Stimulated activated CD8-positive, alpha-beta memory T cell treated with anti-CD3 and anti-CD28 coated beads, Interleukin-15, amount 100 ng/mL, for 24 hours (primary cell): Measurements from ENCODE around the gene FANCB.

Source experiments
- DNase-seq: peaks from one replicate; pipeline ENCODE4 v3.0.0-alpha.2; 2020; ENCODE audit warnings: low read depth

Gene FANCB

DNA sequence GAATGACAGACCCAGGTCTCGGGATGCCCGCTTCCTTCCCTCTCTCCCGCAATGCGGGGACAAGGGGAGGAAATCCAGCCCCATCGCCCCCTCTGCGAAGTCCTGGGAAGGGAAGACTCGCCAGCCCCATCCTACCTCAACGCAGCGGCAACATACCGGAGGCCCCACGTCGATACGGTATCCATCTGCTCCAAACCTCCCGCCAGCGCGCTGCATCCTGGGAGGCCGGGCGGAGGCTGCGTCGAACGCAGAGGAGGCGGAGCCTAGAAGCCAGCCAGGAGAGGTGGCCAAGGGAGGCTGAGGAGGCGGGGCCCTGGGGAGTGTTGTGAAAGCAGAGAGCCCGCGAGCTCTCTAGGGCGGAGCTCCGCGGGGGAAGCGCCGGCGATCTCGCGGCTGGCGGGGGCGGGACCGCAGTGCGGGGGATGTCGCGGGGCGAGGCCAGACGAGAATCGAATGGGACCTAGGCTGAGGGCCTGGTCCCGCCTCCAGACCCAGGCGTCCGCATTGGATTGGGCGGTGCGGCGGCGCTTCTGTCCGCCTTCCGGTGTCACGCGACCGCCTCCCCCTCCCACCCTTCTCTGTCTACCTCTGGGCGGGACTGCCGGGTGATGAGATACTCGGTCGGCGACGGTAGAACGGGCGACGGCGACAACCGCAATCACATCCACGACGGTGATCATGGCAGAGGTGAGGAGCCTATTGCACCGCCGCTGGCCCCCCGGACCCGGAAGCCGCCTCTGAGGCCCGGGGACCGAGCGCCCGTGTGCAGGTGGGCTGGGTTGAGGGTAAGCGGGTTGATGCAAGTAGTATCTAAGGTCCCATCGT is at the start of gene FANCB, which contains the start of gene MOSPD2:
TSS of gene FANCB (minus strand) at position 219 of the 825 bp plus-strand sequence. CDS start 7,559 bp downstream, outside the sequence.
TSS of gene MOSPD2 (plus strand) at position 571 of the 825 bp plus-strand sequence. CDS start at position 679, 108 bp downstream.
- DNase-seq, result peak; percentile 72

DNA sequence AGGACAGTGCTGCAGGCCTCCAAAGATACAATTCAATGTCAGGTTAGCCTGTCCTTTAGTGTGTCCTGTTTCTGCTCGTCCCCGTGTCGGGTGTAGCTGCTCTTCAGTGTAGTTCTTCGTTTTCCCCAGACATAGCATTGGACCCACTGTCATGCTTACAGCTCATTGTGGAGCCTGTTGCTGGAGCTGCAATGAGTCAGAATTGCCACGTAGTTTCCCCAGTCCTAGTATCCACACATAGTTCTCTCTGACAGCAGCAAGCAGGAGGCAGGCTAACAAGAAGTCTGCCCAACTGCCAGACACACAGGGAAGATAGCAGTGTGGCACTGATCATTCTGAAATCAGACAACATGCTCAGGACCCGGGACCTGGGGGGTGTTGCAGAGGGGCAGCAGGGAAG is 49.6 kb upstream of the FANCB start:
- no peak for DNase-seq

GRCh38 chrX:14920196-14920595 is 47.3 kb upstream of the FANCB start:
- no peak for DNase-seq

- no peak for DNase-seq
Observed at GRCh38 chrX:14919407-14919806, 46.5 kb upstream of the FANCB start.

DNA sequence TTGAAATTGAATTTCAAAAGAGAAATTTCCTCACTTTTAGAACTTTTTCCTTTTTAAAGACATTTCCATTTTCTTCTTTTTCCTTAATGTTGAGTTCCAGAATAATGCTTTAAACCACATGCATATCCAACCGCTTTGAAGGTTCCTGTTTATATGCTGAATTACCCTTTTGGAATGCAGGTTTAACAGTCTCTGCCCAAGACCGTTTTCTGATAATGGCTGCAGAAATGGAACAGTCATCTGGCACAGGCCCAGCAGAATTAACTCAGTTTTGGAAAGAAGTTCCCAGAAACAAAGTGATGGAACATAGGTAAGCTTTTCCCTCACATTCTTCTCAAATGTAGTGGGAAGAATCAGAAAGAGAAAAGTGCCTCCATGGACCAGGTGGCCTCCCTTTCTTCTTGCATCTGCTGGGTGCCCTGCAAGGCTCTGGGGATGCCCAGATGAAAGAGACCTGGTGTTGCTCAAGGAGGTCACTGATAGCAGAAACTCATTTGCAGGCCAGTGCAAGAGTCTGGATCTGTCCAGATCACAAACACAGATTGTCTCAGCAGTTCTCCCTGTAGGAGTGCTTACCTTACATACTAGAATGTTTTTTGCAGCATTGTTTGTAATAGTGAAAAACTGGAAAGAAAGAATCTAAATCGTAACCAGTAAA is 43.3 kb upstream of the FANCB start:
- no peak for DNase-seq

GRCh38 chrX:14915596-14915995 is 42.7 kb upstream of the FANCB start:
- no peak for DNase-seq

- DNase-seq, result no peak
Observed at GRCh38 chrX:14913241-14913640, 40.4 kb upstream of the FANCB start.

- no peak for DNase-seq
Observed at GRCh38 chrX:14903891-14904290, 31.0 kb upstream of the FANCB start.

DNA sequence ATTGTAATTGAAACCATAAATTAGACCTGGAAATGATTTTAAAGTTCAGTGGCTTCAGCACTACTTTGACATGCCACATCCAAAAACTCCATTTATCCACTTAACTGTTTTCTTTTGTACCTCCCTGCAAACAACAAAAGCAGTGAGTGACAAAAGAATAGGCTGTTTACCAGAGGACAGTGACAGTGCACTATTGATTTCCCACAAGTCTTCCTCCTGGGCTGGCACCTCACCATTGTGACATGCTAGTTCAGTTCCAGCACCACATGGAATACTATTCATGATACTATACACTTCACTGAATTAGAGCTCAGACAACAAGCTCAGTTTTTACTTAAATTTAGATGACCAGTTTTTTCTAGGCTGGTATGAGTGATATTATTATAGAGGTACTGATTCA is 29.7 kb upstream of the FANCB start:
- DNase-seq, result no peak

- DNase-seq, result no peak
Observed at GRCh38 chrX:14899607-14900006, 26.7 kb upstream of the FANCB start.

DNA sequence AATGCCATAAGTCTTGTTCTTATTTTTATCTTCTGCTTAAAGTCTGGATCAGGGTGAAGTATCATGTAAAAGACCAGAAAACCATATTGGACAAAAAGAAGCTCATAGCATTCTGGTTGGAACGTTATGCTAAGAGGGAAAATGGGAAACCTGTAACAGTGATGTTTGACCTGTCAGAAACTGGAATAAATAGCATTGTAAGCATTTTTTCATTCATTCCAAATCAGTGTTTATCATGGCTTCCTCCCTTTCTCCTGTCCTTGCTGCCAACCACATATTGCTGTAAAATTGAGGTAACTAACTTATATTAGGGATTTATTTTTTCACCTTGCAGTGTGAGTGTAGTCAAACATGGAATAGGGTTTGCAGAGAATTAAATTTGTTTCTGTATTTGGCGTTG is 24.2 kb upstream of the FANCB start:
- DNase-seq, result no peak

DNA sequence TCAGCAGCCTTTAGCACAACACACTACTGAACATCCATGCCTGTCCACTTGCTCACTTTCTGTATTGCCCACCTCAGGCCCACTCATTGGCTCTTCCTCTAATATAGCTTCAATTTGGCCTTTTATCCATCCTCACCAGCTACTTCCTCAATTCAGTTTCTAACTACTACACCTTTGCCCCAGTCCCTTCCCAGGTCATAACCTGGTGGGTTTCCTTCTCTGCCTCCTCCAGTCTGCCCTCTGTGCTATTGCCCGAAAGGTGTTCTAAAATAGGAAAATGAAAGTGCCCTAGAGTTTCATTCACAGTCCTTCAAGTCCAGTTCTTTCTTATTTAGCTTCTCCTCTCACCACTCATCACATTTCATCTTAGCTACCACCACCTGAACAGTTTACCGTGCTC is 23.4 kb upstream of the FANCB start:
- DNase-seq, result no peak

GRCh38 chrX:14886252-14886651 is 13.4 kb upstream of the FANCB start:
- no peak for DNase-seq

- DNase-seq, result no peak
Observed at GRCh38 chrX:14884714-14885113, 11.8 kb upstream of the FANCB start.

GRCh38 chrX:14883826-14884225 is 11.0 kb upstream of the FANCB start:
- no peak for DNase-seq

- DNase-seq, result no peak
Observed at GRCh38 chrX:14875624-14876023, 2.8 kb upstream of the FANCB start.

DNA sequence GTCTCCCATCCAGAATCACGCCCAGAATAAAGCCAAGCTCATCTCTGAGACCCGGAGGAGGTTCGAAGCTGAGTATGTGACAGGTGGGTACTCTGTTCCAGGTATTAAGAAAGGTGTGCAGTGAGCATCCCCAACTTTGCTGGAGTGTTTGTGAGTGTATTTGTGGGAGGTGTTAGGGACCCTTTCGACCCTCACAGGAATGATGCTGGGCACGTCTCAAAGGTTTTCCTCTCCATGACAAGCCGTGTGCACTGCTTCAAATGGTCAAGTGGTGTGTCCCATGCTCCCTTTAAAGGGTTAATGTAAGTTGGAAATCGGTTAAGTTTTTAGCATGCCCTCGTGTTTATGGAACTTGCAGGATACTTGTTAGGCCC is 794 bp upstream of the FANCB start:
- DNase-seq, result no peak

- no peak for DNase-seq
Observed at GRCh38 chrX:14872355-14872754, 514 bp downstream of the FANCB start.

- no peak for DNase-seq
Observed at GRCh38 chrX:14871767-14872166, 1.1 kb downstream of the FANCB start.

GRCh38 chrX:14865201-14865600 is 7.7 kb downstream of the FANCB start:
- DNase-seq, result no peak

- DNase-seq, result no peak
Observed at GRCh38 chrX:14864631-14865030, 8.2 kb downstream of the FANCB start.

DNA sequence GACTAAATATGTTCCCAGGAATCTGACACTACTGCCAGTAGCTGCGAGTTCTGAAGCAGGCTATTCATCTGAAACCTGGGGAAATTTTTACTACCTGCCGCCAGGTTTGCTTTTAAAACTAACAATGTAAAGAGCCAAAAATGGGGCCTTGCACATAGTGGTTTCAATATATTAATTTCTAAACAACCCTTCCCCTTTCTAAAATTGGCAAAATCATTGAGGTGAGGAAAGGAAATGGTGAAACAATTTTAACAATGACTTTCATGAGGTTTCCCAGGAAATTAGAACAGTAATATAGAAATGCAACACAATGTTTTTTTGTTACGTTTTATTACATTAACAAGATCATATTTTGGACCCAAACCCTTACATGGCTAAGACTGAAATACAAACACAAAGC is 21.3 kb downstream of the FANCB start:
- no peak for DNase-seq

GRCh38 chrX:14843666-14844065 is 29.2 kb downstream of the FANCB start:
- DNase-seq, result no peak

DNA sequence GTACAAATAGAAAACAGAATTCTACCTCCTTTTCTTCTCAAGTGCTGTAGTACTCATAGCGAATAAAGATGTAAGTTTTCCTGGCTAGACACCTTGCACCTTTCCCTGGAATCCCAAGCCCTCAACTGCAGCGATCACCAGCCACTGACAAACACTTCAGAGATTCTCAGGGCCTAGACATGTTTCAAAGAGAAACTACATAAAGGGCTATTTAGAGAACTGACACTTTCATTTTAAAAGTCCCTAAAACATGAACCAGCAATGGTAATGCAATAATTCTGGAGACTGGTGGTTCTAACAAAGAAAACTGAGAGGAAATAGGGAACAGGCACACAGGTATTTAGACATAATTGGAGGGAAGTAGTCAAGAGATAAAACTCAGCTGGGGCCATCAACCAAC is 35.7 kb downstream of the FANCB start:
- no peak for DNase-seq
